GM21360 (cell line): ENCODE results near the gene MOB1A.
"Not testable (repeated sequence)": the region's sequence is repeated elsewhere in the genome, so short reads cannot be mapped to it uniquely, and the experiment has no call there.

Experiments used
- ATAC-seq: cut with Tn5 transposase; IDR thresholded peaks from one replicate; pipeline ENCODE4 v1.9.1; 2021; ENCODE audit warnings: mild to moderate bottlenecking, moderate library complexity; ENCODE audit not compliant: unreplicated experiment

Gene MOB1A

DNA sequence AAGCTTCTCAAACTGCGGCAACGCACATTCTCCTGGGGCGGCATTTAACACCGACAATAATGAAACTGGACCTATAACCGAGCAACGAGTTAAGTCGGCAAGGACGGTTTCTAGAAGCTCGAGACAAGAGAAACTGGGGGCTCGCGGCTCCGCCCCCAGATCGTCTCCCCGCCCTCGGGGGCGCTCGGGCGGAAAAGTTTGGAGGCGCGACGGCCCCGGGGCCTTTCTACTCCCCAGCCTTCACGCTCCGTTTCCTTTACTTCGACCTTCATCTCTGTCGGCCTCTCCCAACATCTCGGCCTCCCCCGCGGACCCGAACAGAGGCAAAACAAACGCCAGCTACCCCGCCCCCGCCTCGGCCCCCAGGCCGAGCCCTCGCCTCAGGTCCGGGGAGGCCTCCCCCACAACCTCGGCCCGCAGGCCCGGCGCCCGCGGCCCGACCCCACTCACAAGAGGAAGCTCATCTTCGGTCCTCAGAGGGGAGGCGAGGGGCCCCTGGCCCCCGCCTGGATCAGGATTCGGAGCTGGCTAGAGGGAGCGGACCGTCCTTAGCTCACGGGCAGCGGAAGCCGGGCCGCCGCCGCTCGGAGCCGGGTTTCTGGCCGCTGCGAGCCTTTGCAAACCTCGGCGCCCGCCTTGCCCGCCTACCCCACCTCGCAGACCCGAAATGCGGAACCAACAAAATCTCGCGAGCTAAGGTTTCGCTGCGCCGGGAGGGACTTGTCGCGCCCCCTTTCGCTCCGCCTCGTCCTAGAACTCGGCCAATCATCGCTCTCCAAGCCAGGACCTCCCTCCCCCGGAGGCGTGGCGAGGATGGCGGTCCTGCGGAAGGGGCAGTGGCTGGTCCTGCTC, at the start of gene MOB1A:
TSS of gene MOB1A (minus strand) at position 669 of the 852 bp plus-strand sequence. CDS start at position 464, 205 bp downstream.
- peak; percentile 69 for ATAC-seq

DNA sequence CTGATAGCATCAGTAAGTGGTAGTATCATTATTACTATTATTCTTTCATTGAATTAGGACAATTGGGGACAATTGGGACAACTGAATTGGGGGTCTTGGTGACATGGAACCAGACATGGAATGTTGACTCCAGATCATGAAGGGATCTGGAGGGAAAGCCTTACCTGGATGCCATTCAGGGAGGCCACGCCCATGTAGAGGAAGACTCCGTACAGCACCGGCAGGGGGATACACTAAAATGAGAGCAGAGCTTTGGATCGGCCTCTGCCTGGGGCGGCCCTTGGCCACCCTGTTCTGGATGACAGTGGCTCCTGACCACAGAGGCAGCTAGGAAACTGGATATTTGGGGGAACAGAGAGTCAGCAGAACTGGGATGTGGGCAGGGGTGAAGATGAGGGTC, 49.0 kb upstream of the MOB1A start:
- ATAC-seq = no peak

DNA sequence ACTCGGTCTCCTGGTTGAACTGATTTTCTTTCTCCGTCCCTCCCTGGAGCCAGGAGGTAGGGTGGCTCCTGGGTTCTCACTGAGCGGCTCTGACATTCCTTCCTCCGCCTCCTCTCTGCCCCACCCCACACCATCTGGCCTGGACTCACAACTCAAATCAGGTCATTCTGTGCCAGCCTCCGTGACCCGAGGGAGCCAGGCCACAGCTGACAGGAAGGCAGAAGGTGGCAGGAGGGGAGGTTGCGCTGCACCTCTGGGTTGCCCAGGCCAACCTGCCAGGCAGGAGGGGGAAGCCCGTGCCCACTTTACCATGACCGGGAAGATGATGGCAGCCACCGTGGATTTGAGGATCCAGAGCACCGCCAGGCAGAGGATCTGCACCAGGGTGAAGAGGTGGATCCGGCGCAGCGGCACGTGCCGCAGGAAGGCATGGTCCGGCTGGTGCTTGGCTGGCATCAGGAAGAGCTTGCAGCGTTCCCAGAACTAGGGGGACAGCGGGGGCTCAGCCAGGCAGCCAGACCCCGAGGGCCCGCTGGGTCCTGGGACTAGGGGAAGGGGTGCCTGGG, 48.1 kb upstream of the MOB1A start:
- no peak for ATAC-seq

DNA sequence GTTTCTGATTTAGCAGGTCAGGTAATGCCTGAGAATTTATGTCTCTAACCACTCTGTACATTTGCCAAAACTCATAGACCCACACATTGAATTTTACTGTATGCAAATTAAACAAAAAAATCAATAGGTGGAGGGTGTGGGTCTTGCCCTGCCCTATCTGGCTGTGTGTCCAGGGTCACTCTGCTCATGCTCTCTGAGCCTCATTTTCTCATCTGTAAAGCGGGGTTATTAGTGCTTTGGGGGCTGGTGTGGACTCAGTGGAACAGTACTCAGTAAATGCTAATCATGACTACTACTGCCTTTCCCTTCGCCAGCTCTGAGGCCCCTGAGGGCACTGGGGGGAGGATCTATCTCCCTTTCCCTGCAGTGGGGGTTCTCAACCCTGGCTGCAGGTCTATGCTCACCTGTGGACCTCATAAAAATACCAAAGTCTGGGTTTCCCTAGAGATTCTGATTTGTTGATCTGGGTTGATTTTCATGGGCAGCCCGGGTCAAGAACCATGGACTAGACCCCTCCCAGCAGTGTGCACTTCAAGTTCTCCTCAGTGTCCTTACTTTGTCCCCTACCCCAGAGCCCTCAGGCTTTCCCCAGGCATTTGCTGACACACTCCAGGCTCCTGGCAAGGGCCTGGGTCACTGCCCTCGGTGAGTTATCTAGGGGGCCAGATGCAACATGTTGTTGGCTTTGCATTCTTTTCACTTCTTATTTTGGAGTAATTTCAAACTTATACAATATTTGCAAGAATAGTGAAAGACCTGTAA, 47.2 kb upstream of the MOB1A start:
- no peak for ATAC-seq

DNA sequence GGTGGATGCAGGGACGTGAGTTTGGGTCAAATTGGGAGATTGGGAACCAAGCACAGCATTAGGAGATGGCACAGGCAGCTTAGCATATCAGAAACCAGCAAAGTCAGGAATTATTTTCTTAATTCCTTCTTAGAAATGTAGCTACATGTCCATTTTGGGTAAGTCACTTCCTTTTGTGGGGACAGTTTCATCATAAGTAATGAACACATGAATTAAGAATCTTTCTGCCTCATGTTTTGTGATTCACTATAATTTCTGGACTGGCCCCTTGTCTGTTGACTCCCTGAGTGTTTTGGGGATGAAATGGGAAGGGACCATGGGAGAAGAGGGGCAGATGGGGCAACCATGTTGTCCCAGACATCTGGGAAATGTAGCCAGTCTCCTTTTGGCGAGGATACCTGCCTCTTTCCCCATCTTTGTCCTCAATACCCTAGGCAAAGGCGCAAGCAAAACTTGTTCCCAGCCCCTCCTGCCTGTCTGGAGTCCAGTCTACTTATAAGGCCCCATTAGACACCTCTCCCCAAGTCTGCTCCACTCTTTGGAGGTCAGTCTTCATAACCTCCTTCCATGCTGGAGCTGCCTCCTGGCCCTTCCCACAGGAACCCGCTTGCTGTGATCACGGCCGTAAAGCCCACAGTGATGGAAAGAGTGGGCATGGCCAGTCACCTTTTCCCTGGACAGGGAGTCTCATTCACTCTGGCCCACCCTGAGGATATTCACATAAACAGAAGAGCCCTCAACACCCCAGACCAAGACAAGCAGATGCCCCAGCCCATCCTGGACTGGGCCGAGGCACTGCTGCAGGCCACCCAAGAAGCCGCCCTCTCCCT, 45.5 kb upstream of the MOB1A start:
- no peak for ATAC-seq

DNA sequence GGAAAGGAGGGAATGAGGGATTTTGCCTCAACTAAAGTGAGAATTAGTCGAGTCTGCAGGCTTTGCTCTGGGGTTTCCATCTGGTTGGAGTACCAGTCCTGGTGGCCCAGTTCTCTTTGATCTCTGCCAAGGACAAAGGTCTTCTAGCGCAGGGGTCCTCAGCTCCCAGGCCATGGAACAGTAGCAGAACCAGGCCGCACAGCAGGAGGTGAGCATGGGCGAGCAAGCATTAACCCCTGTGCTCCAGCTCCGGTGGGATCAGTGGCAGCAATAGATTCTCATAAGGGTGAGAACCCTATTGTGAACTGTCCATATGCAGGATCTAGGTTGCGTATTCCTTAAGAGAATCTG, 43.6 kb upstream of the MOB1A start:
- no peak for ATAC-seq

DNA sequence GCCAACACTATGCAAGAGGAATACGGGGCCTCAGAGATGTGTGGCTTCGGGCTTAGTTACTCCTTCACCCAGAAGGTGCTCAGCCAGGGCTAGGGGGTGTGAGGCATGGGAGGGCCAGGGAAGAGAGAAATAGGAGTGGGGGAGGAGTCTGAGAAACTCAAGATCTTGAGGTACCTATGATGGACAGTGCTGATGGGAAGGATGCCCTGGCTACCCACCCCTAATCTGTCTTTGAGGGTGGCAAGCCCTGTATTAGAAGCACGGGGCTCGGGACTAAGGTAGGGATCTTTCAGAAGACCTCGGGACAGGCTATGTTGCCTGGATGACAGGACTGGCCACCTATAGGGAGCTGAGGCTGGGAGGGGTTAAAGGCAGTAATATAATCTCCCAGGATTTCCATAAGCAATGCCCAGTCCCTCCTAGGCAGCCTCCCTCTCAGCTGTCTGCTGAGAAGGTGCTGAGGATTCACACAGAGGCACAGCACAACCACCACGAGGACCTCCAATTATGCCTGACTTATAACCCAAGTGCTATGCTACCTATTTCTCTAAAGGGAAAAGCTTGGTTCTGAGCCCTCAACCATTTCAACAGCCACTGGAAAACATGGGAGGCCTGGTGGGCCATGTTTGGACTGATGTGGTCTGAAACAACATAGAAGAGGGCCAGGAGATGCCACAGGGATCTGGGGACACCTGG, 43.1 kb upstream of the MOB1A start:
- ATAC-seq = no peak

DNA sequence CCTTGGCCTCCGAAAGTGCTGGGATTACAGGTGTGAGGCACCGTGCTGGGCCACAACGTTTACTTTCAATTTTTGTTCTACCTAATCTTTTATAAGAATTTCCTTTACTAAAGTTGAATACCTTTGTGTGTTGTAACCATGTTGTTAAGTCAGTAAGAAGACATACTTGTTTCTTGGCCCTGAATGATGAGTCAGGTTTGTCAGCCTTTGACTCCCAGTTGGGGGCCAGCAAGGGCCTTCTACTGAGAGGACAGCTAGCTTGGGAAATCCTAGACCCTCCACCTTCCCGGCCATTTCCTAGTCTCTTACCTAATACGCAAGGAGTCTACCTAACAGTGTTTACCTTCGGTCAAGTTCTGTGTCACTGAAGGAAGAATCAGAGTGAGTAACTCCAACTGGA, 42.4 kb upstream of the MOB1A start:
- no peak for ATAC-seq

DNA sequence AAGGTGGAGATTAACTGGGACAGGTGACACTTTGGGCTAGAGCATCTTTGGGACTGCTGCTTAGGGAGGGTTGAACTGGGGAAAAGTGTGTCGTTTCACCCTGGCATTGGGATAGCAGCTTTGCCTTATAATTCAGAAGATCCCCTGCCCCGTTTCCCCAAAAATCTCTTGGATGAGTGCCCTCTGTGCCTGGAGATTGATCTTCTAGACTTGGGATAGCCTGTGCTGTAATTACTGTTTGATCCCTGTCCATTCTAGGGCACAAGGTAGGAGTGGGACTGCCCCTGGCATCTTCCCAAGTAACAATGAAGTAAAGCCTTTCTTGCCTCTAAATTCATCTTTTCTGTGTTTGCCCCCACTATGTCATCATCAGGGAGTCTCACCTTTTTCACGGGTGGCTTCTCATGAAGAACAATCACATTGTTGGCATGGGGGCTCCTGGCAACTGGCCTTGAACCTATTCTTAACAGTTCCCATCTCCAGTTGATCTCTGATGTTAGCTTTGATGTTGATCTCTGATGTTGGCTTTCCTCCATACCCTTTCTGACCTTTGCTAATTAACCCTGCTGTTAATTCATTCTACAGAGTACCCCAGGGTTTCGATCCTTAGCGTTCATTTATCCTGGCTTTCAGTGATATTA, 41.3 kb upstream of the MOB1A start:
- no peak for ATAC-seq

DNA sequence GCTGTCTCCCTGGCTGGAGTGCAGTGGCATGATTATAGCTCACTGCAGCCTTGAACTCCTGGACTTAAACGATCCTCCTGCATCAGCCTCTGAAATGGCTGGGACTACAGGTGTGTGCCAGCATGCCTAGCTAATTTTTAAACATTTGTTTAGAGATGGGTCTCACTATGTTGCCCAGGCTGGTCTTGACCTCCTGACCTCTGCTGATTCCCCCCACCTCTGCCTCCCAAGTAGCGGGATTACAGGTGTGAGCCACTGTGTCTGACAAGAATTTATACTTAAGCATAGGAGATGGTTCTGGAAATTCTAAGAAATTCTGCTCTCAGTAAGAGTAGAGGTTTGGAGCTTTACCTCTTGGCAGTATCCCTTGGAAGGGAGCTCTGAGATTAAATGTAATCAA, 38.0 kb upstream of the MOB1A start:
- ATAC-seq = no peak

DNA sequence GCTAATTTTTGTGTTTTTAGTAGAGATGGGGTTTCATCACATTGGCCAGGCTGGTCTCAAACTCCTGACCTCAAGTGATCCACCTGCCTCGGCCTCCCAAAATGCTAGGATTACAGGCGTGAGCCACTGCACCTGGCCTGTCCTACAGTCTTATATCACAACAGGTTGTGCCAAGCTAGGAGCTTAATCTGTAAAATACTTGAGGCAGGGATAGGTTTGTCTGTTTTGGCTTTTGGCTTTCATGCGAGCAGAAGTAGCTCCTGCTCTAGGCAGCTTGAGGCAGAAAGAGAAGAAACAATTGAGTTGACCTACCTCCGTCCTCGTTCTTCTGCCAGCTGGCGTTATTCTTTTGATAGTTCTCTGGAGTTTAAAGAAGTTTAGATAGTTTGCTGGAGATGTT, 37.1 kb upstream of the MOB1A start:
- ATAC-seq = not testable (repeated sequence)

DNA sequence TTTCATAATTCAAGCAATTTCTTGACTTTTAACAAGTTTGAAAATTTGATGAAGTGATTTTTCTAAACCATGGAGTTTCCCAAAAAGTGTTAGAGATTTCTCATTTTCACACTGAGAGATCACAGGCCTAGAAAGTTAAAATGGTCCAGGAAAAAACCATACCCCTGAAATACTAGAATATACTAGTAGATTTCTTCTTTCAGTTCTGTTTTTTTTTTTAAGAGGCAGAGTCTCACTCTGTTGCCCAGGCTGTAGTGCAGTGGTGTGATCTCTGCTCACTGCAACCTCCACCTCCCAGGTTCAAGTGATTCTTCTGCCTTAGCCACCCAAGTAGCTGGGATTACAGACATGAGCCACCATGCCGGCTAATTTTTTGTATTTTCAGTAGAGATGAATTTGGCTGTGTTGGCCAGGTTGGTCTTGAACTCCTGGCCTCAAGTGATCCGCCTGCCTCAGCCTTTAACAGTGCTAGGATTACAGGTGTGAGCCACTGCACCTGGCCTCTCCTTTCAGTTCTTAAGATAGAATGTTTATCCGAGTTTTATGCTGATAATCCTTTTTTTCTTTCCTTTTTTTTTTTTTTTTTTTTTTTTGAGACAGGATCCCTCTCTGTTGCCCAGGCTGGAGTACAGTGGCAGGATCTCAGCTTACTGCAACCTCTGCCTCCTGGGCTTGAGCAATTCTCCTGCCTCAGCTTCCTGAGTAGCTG, 34.2 kb upstream of the MOB1A start:
- no peak for ATAC-seq

DNA sequence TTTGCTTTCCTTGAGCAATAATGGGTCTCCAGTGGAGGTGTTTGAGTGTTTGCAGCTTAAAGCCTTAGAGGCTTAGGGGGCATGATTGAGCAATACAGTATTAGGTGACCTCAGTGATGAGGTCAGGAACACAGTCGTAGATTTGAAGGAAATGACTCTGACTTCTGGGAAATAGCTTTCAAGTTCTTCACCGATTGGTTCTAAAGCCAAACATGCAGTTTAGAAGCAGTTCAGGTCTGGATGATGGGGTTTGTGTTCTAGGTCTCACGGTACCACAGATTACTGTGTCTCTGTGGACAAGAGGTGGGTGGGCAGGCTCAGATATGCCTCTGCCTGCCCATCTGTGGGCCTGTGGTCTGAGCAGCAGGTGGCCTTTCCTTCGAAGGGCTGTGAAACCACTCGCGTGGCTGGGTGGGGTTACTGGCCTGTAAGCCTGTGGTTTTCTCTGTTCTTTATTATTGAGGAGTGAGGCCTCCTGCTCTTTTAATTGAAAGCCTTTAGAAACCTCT, 27.6 kb upstream of the MOB1A start:
- peak; percentile 45 for ATAC-seq

DNA sequence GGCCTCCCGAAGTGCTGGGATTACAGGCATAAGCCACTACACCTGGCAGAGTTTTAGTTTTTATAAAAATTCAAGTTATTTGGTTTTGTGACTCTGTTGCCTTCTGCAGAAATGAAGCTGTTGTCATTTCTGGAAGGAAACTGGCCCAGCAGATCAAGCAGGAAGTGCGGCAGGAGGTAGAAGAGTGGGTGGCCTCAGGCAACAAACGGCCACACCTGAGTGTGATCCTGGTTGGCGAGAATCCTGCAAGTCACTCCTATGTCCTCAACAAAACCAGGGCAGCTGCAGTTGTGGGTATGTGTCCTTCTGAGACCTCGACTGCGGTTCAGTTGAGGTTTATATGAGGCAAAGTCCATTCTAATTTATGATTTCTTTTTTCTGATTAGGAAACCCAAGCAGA, 26.9 kb upstream of the MOB1A start:
- ATAC-seq = no peak

DNA sequence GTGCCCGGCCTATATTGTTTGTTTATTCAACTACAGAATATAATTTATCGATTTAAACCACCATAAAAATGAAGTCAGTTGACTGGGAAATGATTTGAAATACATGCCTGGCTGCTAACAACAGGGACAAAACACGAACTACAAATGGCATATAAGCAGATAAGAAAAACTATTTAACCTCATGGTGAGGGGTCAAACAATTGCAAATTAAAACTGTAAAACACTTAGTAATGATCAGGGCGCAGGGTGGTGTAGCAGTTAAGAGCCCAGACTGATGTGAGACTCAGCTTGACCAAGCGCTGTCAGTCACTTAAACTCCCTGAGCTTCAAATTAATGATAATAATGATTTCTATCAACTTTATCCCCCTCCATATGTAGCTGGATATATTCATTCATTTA, 26.4 kb upstream of the MOB1A start:
- ATAC-seq = no peak

DNA sequence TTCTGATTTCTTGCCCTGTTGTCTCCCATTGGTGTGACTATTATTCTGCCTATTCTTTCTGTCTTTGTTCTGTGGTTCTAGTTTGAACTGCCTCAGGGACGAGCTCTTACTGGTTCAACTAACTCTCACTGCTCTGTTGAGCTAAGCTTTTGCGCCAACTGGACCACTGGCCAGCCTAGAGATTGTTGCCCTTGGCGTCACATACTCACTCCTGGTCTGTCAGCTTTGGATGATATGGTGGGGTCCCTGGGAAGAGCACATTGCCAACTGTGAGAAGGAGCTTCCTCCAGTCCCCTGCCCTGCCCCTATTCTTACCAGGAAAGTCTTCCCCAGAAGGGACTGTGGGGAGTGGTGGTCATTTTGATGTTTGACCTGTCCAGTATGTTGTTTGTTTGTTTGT, 25.8 kb upstream of the MOB1A start:
- no peak for ATAC-seq

DNA sequence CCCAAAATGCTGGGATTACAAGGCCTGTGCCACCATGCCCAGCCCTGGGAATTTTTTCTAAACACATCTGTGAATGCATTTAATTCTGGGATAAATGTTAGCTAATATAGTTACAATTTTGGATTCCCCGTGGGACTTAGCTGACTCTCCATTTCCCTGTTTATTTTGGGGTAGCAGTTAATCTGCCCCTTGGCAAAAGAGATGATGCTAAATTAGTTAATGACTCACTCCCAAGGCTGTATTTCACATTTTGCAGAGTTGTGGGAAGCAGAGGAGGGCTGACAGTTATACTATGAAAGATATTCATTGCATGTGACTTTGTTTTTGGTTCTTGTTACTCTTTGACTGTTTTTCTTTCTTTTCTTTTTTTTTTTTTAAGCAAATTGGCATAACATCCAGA, 22.9 kb upstream of the MOB1A start:
- no peak for ATAC-seq

DNA sequence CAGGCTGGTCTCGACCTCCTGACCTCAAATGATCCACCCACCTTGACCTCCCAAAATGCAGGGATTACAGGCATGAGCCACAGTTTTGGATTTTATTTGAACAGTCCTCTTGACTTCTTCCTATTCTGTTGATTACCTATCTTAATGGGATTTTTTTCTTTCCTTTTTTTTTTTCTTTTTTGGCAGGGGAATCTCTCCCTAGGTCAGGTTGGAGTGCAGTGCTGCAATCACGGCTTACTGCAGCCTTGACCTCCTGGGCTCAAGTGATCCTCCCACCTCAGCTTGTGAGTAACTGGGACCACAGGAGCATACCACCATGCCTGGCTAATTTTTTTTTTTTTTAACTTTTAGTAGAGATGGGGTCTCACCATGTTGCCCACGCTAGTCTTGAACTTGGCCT, 22.5 kb upstream of the MOB1A start:
- ATAC-seq = no peak

DNA sequence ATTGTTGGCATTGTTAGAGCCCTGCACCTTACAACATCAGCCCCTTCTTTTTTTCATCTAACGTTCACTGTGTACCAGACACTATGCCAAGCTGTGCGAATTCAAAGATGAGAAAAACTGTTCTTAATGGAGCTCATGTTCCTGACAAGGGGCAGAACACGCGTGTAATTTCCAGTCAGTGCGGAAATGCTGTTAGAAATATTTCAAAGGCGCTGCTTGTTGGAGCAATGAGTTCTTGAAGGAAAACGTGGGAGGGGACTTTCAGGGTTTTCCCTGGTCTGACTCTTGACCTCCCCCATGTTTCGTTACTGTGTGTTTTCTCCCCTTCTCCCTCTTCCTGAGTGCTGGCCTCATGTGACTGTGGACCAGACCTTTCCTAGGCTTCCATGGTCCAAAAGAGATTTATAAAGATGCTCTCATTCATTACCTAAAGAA, 21.2 kb upstream of the MOB1A start:
- ATAC-seq = no peak
